ENCODE data around the gene STH.
A peak's percentile ranks its signal among the peaks of the same experiment; 100 is the strongest.

The STH gene

DNA sequence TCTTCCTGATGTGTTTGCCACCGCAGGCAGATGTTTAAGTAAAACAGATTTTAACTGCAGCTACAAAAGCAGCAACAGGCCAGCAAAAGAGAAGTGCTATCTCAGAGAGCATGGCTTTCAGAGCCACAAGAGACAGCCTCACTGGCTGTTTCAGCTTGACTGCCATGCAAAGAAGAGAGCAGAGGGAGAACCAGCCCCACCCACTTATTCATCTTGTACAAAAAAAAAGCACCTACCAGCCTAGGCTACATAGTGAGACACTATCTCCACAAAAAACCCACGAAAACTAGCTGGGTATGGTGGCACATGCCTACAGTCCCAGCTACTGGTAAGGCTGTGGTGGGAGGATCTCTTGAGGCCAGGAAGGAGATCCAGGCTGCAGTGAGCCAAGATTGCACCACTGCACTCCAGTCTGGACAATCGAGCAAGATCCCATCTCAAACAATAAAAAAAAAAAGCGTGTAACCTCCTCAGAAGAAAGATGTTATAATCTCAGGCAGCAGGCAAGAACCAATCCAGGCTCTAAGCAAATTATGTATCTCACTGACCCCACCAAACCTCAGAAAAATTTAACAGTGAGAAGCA lies 30.0 kb downstream of the STH start:
- no peak for DNase-seq

GRCh38 chr17:46029627-46030026 lies 30.6 kb downstream of the STH start:
- DNase-seq, result no peak

DNA sequence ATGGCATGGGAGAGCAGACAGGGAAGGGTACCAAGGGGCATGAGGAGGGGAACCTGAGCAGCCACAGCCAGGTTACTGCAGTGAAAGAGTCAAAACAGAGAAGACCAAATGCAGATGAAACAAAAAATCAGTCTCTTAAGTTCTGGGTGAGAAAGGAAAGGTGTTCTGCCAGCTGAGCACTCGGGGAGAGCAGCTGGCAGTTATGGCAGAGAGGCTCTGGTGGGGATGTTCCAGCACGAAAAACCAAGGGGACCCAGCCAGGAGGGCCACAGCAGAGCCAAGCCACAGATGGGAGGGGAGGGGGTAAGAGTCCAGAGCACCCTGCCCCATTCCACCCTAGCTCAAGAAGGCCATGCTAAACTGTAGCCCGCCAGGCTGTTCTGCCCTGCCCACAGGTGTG lies 31.7 kb downstream of the STH start:
- no peak for DNase-seq

GRCh38 chr17:46031440-46031839 lies 32.4 kb downstream of the STH start:
- no peak for DNase-seq

DNA sequence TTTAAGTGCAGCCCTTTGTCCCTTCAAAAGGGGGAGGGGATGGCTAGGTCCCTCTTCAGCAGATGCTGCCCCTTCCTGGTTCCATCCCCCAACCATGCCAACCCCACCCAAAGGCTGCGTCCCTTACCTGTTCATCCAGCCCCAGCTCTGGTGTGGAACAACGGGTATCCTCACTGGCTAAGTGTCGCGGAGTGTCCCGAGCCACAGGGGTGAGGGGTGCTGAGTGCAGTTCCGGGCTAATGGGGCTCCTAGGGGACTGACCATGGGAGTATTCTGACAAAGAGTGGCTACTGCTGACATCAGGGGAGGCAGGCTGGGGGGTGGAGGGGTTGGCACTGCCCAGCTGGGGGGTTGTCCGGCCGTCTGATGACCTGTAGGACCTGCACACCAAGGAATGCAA lies 32.9 kb downstream of the STH start:
- no peak for DNase-seq

GRCh38 chr17:46032909-46033308 lies 33.9 kb downstream of the STH start:
- DNase-seq, result no peak

DNA sequence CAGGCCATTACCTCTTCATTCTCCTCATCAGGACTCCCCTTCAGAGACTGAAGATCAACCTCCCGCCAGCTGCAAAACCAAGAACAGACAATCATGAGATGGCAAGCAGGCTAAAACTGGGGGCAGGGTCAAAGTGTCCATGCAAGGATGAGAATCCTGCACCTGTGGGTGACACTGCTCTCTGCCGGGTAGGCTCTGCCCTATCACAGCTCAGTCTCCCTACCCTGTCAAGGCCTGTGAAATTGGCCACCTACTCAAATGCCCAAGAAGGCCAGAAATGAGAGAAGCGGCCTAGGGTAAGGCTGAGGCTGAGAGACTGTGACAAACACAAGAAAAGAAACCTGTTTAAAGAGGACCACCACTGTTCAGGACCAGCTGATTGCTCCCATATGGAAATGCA lies 34.3 kb downstream of the STH start:
- DNase-seq, result no peak

DNA sequence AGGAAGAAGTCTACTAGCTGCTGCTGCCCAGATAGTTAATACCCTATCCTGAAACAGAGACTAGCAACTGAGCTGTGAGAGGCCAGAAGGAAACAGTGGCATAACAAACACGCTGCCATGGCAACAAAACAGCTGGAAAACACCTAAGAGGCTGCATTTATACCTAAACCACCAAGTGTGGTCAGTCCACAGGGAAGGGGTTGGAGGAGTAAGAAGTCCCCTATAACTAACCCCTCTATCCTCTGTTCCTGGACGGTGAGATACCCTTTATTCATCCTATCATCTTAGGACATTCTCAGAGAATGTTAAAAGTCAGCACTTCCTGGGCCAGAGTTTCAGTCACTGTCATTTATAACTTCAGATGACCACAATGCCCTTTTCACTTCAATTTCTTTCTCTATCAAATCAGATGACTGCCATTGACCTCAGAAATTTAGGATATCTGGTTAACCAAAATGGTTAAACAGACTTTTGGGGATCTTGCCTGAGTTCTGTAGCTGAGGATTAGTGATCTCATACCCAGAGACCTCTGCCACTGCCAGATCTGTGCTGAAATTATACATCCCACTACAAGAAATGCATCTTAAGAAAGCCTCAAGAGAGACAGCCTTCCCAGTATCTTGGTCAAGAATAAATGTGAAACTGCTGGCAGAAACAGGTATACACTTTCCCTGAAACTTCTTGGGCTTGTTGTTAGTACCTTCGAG lies 36.2 kb downstream of the STH start:
- DNase-seq, result peak; percentile 64

DNA sequence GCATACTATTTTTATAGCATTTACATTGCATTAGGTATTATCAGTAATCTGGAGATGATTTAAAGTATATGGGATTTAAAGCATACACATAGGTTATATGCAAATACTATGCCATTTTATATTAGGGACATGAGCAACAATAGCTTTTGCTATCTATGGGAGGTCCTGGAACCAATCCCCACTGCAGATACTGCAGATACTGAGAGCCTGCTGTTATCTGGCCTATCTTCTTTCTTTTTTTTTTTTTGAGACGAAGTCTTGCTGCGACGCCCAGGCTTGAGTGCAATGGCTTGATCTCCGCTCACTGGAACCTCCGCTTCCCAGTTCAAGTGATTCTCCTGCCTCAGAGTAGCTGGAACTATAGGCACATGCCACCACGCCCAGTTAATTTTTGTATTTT lies 37.4 kb downstream of the STH start:
- no peak for DNase-seq

DNA sequence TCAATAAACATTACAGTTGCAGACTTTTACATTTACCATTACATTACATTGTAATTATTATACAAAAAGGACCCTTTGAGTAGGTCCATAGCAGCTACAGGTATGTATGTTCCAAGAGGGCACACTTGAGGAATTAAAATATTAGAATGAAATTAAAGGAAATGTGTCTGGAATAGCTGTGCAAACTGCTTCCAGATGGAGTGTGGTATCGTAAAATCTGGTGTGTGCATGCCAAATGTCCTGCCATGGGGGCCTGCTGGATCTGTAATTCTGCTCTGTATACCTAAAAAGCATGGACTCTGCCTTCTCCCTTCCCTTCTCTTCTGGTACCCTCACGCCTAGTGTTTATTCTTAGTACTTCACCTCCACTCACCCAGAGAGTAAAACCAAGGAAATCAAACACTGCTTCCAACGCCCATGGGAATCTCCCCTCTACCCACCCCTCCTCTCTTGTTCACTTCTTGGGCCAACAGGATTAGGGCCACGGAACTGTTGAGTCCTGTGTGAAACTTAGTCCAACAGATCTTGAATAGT lies 38.7 kb downstream of the STH start:
- no peak for DNase-seq

- DNase-seq, result no peak
These were observed 39.4 kb downstream of the STH start for GRCh38 chr17:46038414-46038813.

DNA sequence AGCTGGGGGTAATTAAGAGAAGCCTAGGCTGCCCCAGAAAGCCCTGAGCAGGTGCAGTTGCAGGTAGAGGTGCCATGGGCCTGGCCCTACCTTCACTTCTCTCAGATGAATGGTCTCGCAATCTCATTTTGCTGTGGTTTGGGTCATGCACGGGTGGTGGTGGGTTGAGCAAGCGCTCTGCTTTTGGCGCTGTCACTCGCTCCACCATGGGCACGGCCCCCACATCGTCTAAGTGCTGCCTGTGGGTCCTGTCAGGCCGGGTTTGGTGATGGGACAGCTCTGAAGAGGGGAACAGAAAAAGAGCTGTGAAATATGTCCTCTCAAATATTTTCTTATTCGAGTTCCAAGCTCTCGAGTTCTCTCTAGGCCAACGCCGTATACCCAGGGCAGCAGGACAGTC lies 39.9 kb downstream of the STH start:
- DNase-seq, result no peak

DNA sequence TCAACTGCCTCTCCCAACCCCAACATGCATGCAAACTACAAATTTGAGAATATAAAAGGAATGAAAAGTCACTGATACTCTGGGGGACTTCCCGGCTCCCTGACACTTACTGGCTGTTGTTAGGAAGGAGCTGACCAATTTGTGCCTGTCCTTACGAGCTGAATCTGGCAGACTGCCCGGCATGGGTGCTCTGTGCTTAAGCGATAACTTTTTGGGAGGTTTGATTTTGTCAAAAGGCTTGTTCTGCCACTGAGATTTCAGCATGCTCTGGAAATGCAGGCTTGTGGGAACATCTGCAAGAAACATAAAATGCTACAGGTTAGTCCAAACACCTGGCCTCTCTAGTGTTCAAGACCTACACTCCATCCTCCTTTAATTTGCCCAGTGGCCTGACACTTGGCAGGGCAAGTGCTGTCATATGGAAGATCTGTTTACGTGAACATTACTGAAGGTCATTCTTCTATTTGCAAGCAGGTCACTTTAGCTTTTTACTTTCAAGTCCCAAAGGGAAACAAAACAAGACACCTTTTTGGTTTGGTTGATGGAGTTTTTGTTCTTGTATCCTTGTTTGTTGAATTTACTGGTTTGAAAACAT lies 40.6 kb downstream of the STH start:
- no peak for DNase-seq

DNA sequence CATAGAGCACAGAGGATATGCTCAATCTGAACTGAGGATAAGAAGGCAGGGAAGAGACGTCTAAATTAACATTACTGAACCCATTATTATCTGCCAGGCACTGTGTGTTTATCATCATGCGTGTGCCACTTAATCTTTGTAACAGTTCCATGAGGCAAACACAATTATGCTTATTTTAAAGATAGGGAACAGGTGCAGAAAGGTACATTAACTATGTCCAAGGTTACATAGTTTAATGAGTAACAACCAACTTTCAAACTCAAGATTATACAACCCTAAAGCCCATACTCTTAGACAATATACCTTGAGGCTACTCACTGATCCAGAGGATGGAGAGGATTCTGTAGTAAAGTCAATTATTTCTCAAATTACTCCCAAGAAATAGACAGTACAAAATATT lies 43.2 kb downstream of the STH start:
- DNase-seq, result no peak

DNA sequence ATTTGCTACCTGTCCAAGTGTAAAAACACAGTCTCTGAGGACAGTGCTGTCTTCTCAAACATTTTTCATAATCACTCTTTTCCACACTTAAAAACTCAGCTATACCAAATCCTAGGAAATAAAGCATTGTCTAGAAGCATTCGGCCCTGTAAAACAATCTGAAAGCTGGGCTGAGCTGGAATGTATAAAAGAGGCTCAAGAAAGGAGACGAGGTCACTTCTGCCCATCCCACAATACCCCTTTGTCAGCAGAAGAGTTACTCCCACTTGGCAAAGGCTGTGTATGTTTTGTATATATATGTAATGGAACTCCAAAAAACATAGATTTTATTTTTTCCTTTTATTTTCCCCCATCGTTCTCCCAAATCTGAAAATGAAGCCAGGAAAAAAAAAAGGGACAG lies 43.9 kb downstream of the STH start:
- no peak for DNase-seq

- no peak for DNase-seq
These were observed 44.6 kb downstream of the STH start for GRCh38 chr17:46043606-46044005.

DNA sequence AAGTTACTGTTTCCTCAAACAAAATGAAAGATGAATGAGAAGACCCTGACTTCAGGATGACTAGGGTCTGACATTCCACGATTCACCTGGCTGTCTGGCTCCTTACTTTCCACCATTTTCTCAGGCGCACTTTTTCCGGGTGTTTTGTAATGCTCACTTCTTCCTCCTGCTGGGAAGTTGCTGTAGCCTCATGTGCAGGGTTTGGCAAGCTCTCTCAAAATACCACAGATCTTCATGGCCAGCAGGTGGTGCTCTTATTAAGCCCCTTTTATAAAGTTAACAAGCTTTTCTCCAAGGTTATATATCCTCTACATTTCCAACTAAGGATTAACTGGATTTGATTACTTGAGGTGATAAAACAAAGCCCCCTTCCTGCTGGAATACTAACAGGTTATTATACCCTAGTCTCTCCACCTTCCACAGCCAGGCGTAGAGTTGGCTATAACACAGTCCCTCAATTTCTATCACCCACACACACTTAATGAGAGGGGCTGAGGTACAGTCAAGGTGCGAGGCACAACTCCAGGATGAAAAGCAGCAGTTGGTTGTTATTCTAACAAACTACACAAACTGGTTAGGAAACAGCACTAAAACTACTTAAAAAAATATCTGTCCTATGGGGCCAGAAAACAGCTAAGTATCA lies 45.4 kb downstream of the STH start:
- DNase-seq, result peak; percentile 68

DNA sequence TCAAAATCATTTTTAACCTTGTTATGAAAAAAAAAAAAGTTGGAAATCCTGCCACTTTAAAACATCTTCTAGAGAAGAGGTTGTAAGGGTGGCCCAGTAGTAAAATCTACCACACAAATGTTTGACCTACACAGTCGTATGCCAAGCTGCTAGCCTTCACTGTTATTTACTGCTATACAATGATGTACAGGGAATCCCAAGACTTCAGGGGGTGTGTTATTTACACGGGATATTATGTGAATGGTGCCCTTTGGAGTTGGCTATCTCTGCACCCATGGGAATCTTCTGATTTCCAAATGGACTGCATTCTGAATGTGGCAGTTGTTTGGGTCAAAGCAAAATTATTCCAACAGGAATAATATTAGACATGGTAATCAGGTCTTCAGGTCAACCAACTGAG lies 45.9 kb downstream of the STH start:
- DNase-seq, result no peak

GRCh38 chr17:46045639-46046038 lies 46.6 kb downstream of the STH start:
- DNase-seq, result no peak

GRCh38 chr17:46046957-46047356 lies 47.9 kb downstream of the STH start:
- DNase-seq, result no peak

- no peak for DNase-seq
These were observed 48.3 kb downstream of the STH start for GRCh38 chr17:46047398-46047797.

GRCh38 chr17:46047856-46048255 lies 48.8 kb downstream of the STH start:
- no peak for DNase-seq
